Activated CD4-positive, alpha-beta T cell treated with anti-CD3 and anti-CD28 coated beads, Interleukin-2, Interleukin-6, amounts not matched to agents 100 ng/mL and 50 ng/mL, durations not matched to agents 16 hours and 8 hours (primary cell): ENCODE results near the gene ARHGEF6.

Experiments
- DNase-seq: peaks from one replicate; pipeline ENCODE4 v3.0.0-alpha.2; 2020

Gene ARHGEF6

GRCh38 chrX:136742721-136743379, 37.9 kb downstream of the ARHGEF6 start:
- no peak for DNase-seq

DNA sequence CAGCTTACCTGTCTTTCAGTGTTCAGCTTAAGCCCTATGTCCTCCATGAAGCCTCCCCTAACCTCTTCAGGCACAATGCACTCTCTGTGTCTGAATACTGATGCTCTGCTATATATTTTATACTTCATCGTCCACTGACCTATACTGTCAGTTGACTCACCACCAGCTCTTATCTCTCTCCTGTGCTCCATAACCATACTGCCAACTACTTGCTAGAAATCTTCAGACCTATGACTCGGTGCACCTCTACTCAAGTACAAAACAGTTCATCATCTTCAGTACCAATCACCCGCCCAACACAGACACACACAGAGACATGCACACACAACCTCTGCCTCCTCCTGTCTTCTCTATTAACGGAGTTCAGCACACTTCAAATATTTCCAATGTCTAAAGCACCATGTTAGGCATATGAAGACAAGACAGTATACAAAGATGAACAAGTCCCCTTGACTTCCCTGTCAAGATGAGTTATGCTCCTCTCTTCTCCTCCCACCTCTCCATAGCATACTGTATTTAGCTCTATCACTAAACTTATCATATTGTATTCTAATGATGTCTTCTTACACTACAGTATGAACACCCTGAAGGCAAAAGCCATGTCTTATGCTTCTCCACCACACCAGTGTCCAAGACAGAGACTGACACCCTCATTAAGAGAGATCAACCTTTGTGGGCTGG, 42.5 kb downstream of the ARHGEF6 start:
- no peak for DNase-seq

DNA sequence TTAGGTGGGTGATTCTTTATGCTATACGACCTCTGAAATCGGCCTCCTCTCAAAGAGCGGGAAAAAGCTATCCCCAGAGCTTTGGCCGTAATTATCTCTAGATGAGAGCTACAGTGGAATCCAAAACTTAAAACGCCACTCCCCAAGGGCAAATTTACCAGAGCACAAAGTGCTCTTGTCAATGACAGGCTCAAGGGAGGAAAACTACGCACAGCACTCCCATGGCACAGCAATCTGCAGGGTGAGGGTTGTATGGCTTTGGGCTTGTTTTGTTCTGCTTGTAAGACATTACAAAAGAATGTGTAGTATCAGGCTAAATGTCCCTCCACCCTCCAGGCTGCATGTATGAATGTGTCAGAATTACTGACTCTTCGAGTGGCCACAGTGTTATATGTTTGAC, 44.0 kb downstream of the ARHGEF6 start:
- no peak for DNase-seq

DNA sequence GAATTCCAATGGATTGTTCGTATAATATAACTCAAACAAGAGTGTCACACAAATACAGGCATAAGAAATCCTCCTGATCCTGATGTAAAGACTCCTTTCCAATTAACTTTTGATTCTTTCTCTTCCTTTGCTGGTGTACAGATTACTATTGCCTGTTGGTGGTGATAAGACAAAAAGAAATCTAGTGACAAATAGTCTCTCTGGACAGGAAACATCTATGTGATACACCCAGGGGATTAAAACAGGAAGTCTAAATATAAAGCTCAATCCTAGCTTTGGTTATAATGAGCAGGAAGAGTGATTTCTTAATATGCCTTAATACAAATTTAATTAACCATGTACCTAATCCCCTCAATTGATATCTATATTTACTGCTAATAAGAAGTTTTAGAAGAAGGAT, 45.1 kb downstream of the ARHGEF6 start:
- no peak for DNase-seq

DNA sequence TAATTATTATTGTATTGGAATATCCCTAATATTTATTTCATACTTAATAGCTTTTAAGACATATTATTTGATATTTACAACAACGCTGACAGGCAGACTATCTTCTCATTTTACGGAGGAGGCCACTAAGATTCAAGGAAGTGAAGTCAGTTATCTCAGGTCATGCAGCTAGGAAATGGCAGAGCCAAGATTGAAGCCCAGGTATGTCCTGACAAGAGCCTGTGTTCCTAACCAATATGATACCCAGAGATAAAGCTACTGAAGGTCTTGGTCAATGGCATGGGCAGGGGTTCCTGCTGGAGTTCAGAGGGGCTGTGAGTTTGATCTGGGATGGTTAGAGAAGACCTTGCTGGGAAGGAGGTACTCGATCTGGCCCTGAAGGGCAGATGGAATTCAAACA, 47.1 kb downstream of the ARHGEF6 start:
- DNase-seq: no peak

GRCh38 chrX:136731798-136732197, 48.9 kb downstream of the ARHGEF6 start:
- no peak for DNase-seq

GRCh38 chrX:136731207-136731782, 49.4 kb downstream of the ARHGEF6 start:
- DNase-seq: no peak

DNA sequence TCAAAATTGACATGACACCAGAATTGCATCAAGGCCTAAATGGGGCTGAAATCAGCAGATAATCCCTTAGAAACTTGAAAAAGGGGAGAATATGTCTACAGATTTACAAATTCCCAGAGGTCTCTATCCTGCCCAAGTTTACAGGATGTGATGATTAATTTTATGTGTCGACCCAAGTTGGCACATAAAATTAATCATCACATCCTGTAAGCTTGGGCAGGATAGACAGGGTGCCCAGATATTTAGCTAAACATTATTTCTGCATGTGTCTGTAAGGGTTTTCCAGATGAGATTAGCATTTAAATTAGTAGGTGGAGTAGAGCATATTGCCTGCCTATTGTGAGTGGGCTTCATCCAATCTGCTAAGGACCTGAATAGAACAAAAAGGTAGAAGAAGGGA, 52.3 kb downstream of the ARHGEF6 start:
- DNase-seq: no peak

- DNase-seq: no peak
Measured at GRCh38 chrX:136725441-136726104, 55.2 kb downstream of the ARHGEF6 start.

DNA sequence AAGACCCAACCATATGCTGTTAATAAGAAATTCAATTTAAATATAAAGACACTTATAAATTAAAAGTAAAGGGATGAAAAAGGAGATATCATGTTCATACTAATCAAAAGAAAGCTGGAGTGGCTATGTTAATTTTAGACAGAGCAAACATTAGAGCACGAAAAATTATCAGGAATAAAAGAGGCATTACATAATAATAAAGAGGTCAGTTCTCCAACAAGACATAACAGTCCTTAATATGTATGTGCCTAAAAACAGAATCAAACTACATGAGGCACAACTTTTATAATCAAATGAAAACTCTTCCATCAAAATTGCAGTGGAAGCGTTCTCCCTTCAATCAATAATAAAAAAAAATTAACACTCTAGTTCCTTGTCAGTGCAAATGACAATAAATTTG, 62.6 kb downstream of the ARHGEF6 start:
- DNase-seq: no peak

- DNase-seq: no peak
Measured at GRCh38 chrX:136714626-136715599, 65.8 kb downstream of the ARHGEF6 start.

DNA sequence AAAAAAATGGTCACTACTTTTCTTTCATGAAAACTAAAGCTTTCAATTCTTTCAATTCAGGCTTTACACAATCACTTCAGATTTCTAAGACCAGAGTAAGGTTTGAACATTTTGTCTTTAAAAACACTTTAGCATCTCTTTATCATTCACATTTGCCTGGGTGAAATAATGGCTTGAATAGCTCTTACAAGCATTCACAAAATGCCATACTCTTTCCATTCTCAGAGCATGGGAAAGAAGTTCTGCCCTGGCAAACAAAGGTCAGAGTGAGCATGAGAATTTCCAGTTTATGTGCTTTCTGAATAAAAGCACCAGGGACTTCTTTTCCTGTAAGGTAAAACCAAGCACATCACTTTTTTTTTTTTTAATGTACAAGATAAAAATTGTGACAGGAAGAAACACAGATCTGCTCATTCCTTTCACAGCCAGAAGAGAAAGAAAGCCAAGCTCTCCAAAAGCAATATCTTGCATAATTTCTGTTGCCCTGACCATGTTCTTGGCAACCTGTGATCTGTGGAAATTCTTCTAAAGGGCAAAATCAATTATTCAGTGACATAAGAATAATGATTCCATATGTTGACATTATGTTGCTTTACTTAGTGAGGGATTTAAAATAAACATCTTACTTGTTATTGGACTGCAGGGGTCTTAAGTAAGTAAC, 68.0 kb downstream of the ARHGEF6 start:
- no peak for DNase-seq

- DNase-seq: peak; percentile 35
Measured at GRCh38 chrX:136711147-136711546, 69.6 kb downstream of the ARHGEF6 start.

DNA sequence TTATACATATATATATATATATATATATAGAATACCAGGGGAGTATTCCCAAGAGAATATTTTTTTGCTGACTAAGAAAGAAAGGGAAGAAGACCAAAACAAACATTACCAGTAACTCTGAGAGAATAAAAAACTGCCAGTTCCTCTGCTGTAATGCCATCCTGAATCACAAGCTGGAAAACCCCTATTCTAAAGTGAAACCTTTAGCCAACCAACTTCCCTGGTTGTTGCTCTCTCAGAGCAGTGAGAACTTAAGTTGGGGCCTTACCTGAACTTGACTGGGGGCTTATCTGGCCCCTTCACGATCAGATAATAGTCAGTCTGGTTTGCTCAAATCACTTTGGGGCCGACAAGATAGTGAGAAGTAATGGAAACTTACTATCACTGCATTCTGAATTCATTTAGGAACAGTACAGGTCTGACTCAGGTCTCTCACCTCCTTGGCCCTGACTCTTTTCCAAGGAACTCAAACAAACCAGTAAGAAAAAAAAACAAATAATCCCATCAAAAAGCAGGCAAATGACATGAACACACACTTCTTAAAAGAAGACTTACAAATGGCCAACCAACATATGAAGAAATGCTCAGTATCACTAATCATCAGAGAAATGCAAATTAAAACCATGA, 70.3 kb downstream of the ARHGEF6 start:
- peak; percentile 58 for DNase-seq

DNA sequence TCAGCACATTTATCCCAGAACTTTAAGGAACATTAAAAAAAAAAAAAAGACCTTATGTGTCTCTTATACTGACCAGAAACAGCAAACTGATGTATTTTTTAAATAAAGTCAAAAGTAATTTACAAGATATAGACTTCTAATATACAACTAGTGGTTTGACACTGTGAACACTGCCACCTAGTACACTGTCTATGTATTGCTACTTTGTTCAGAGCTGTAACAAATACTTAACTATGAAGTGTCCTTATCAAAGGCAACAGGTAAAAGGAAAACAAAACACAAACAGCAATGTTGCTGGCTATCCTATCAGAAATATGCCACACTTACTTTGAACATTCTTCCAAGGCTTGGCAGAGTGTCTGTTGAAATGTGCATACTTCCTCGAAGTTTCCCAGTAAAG, 72.4 kb downstream of the ARHGEF6 start:
- no peak for DNase-seq

GRCh38 chrX:136697156-136697555, 83.6 kb downstream of the ARHGEF6 start:
- DNase-seq: no peak

DNA sequence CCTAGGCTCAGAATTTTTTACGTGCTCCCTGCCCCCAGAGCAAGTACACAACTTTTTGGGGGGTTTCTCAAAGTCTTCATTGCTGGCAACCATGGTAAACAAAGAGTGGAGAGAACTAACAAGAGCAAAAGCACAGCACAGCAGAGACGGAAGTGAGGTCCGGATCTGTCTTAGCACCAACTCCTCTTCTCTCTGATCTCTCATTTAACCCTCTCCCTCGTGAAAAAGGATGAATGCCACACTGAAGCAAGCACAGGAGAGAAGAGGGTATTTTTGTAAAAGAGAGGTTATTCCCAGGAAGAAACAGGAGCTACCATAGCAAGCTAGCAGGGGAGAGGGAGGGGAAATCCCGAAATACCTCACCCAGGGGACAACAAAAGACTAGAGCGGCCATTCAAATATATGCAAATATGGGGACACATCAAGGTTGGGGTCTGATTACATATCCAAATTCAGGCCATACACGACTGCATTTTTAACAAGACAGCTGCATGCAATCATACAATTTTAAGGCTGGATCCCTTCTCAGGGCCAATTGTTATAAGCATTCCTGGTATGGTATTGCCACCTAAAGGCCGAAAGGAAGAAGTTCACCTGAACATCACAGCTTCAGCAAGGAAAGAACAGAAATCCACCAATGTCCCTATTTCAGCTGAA, 86.2 kb downstream of the ARHGEF6 start:
- DNase-seq: peak; percentile 74

GRCh38 chrX:136692271-136692670, 88.5 kb downstream of the ARHGEF6 start:
- DNase-seq: no peak

- DNase-seq: peak; percentile 32
Measured at GRCh38 chrX:136691028-136691809, 89.5 kb downstream of the ARHGEF6 start.

DNA sequence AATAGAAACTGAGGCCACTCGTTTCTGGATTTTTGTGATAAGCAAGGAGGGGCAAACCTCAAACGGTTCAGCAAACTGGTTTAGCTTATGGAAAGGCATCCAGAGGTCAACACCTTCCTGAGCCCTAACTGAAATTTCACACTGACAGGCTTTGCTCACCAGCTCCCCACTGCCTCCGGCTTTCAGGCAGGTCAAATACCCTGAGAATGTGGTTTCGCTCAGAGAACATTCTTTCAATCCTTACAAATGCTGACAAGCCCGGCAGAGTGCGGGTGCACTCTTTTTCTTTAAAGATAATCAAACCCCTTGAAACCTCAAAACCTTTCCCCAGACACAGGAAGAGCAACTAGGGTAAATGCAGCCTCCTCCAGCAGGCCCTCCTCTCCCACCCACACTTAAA, 91.3 kb downstream of the ARHGEF6 start:
- DNase-seq: peak; percentile 58
